GM12892 (cell line): ENCODE data around the gene NIPSNAP2.
"Not testable (repeated sequence)": the region's sequence is repeated elsewhere in the genome, so short reads cannot be mapped to it uniquely, and the experiment has no call there.

Experiments
- DNase-seq: peaks from one replicate; pipeline ENCODE4 v3.0.0; 2011; ENCODE audit not compliant: insufficient read length
- FAIRE-seq: peaks from 2 replicates; lab custom pipeline; 2011; peaks lifted over from hg19 to GRCh38; lab: Jason Lieb, UNC
- POLR2A ChIP-seq: IDR thresholded peaks from 2 replicates; pipeline ENCODE4 v1.6.1; 2011; ENCODE audit warnings: low read depth, low read length, control low read depth
- POLR2AphosphoS5 ChIP-seq: IDR thresholded peaks from 2 replicates; pipeline ENCODE4 v1.6.1; 2011; ENCODE audit warnings: low read depth, low read length, control low read depth
- TAF1 ChIP-seq: IDR thresholded peaks from 2 replicates; pipeline ENCODE4 v1.6.1; 2011; ENCODE audit warnings: low read depth, mild to moderate bottlenecking, control low read depth, low read length, borderline replicate concordance

Gene NIPSNAP2

DNA sequence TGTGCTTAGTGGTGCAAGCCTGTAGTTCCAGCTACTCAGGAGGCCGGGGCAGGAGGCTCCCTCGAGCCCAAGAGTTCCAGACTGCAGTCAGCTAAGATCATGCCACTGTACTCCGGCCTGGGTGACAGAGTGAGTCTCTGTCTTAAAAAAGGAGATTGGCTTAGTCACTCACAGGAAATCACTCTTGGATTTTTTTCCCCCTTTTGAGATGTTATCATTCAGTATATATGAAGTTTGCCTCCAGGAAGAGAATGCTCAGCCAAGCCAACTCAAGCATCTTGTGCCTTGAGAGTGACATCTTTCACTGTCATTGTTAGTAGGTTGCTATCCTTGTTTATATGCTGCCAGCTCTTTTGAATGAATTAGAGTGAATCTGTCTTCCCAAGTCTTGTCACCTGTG, 28.0 kb downstream of the NIPSNAP2 start:
- no peak for FAIRE-seq
- no peak for DNase-seq
- TF ChIP-seq POLR2AphosphoS5 (no peak), POLR2A (no peak), TAF1 (no peak)

DNA sequence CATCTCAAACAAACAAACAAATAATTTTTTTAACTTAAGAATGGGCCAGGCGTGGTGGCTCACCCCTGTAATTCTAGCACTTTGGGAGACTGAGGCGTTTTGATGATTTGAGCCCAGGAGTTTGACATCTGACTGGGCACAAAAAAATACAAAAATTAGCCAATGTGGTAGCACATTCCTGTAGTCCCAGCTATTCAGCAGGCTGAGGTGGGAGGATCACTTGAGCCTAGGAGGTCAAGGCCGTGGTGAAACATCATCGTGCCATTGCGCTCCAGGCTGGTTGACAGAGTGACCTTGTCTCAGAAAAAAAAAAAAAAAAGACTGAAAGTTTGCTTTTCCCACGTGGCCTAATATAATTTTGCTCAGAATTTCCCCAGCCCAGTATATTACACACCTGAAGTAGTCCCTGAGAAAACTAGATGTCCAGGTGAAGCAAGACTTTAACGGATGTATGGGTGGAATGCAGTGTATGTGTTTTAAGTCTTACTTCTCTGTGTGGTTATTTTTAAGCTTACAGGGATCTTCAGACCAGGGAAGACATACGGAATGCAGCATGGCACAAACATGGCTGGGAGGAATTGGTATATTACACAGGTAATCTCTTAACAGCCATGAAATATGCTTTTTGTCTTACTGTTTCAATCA, 32.6 kb downstream of the NIPSNAP2 start:
- TF ChIP-seq POLR2A, result no peak
- no peak for TF ChIP-seq TAF1
- no peak for TF ChIP-seq POLR2AphosphoS5
- DNase-seq (no peak), FAIRE-seq (no peak)

DNA sequence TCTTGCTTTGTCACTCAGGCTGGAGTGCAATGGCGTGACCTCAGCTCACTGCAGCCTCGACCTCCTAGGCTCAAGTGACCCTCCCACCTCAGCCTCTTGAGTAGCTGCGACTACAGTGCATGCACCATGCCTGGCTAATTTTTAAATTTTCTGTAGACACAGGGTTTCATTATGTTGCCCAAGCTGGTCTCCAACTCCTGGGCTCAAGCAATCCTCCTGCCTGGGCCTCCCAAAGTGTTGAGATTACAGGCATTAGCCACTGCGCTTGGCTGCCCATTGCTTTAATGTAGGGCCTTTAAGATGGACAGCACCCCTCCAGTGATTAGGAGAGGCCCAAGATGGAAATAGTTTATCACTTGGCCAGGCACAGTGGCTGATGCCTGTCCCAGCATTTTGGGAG, 39.4 kb downstream of the NIPSNAP2 start:
- FAIRE-seq (no peak), DNase-seq (no peak)
- no peak for TF ChIP-seq POLR2AphosphoS5
- TF ChIP-seq POLR2A, result no peak
- TF ChIP-seq TAF1, result no peak

DNA sequence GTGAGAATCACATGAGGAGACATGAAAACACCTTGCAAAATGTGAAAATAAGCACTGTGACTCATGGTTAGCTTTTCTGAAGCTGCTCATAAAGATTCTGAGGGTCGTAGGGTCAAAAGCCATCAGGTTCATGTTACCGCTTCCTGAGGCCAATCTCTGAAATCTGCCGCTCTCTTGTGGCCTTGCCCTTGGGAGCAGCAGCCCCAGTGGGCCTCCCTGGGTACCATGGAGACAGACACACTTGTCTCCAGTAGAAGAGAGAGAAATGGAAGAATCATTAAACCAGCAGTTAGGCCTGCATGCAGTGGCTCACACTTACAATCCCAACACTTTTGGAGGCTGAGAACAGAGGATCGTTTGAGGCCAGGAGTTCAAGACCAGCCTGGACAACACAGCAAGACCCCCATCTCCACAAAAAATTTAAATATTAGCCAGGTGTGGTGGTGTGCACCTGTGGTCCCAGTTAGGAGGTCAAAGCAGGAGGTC, 42.8 kb downstream of the NIPSNAP2 start:
- FAIRE-seq (no peak), DNase-seq (no peak)
- TF ChIP-seq POLR2AphosphoS5 (no peak), POLR2A (no peak), TAF1 (no peak)

DNA sequence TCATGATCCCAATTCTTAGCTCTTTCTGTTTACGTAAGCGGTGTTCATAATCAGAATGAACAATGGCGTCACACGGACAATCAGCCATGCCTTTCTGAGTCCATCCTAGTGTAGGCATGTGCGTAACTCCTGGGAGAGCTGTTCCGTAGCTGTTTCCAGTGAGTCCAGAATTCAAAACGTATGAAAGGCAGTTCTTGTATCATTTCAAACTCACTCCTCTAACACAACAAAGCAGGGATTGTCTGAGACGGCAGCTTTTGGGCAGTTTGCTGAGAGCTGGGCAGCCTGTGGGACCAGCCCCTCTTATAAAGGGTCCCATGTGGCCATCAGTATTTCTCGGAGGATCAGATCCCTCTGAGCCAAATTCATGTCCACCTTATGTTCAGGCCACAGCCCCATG, 43.5 kb downstream of the NIPSNAP2 start:
- FAIRE-seq, result no peak
- no peak for TF ChIP-seq POLR2AphosphoS5
- TF ChIP-seq TAF1, result no peak
- no peak for TF ChIP-seq POLR2A
- DNase-seq, result no peak

DNA sequence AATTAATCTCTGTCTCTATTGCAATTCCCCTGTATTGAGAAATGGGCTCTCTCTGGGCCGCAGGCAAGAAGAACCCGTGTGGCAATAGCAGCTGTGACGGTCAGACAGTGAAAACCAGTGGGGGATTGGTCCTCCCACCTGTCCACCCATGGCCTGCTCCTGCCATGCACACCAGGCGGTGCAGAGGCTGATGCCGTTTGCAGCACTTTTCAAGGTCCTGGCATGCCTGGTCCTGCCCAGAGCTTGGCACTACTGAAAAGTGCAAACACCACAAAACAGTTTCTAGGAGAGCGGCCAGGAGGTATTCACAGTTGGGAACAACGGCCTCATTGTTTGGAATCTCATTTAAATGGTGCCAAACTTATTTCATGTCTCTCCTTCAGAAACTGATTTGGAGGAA, 45.3 kb downstream of the NIPSNAP2 start:
- no peak for DNase-seq
- FAIRE-seq, result peak; percentile 5

DNA sequence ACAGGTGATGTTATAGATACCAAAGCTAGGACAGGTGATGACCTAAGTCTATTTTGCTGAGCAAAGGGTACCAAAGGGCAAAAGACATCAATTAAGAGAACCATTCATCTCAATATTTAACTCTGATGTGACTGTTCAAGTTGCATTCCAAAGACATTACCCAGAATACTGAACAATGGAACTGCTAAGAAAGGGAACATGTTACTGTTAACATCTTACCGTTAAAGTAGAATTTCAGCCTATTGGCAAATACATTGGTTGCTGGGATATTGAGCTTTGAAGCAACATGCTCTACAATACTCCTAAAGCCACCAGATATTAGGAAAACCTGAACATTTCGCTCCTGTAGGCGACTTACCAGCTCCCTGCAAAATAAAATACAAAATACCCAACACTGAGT, 52.6 kb downstream of the NIPSNAP2 start:
- not testable (repeated sequence) for FAIRE-seq, DNase-seq

More for the DNA sequence above, 45.3 kb downstream of the NIPSNAP2 start:
- TF ChIP-seq POLR2A, result no peak
- no peak for TF ChIP-seq POLR2AphosphoS5
- no peak for TF ChIP-seq TAF1

DNA sequence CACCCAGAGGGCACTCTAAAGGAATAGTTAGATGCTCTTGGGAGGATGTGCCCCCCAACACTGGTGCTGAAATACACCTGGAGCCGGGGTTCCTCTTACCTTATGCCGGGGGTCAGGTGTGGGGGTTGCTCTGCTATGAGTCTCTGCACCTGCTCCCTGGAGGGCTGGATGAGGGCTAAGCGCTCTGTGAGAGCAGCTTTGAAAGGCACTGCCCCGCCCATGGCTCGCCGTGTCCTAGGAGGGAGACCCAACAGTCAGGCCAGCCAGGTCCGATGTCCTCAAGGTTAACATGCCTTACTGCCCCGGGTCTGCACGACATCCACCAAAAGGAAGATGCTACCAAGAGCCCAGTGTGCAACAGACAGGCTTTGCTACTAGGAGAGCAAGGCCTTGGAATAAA, 55.1 kb downstream of the NIPSNAP2 start:
- TF ChIP-seq POLR2A, result no peak
- TF ChIP-seq POLR2AphosphoS5, result no peak
- no peak for TF ChIP-seq TAF1
- FAIRE-seq (no peak), DNase-seq (no peak)

DNA sequence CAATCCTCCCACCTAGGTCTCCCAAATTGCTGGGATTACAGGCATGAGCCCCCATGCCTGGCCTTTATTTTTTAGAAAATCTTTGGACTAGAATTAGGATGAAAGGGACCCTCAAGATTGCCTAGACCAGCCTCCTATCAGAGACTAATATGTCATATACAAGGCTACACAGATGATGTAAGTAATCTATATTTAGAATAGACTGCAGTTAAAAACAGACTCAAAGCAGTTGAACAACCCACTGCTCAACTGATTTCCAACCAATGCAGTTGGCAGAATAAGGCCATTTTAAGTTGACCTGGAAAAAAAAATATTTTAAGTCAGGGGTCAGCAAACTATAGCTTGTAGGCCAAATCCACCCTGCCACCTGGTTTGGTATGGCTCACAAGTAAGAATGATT, 59.1 kb downstream of the NIPSNAP2 start:
- FAIRE-seq, result no peak
- TF ChIP-seq POLR2A, result no peak
- no peak for TF ChIP-seq POLR2AphosphoS5
- TF ChIP-seq TAF1, result no peak
- no peak for DNase-seq

DNA sequence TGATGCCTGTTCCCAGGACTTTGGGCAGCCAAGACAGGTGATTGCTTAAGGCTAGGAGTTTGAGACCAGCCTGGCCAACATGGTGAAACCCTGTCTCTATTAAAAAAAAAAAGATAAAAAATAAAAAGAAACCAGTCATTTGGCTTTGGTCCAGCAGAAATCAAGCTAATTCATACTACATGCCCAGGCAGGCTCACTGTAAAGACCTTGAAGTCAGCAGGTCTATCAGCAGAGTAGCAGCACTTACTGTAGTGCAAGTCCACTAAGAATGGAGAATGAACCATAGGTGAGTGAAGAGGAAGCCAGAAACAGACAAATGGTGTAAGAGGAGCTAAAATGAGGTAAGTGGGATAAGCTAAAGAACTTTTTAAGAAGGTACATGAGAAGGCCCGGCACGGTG, 62.2 kb downstream of the NIPSNAP2 start:
- FAIRE-seq, result no peak
- no peak for DNase-seq

DNA sequence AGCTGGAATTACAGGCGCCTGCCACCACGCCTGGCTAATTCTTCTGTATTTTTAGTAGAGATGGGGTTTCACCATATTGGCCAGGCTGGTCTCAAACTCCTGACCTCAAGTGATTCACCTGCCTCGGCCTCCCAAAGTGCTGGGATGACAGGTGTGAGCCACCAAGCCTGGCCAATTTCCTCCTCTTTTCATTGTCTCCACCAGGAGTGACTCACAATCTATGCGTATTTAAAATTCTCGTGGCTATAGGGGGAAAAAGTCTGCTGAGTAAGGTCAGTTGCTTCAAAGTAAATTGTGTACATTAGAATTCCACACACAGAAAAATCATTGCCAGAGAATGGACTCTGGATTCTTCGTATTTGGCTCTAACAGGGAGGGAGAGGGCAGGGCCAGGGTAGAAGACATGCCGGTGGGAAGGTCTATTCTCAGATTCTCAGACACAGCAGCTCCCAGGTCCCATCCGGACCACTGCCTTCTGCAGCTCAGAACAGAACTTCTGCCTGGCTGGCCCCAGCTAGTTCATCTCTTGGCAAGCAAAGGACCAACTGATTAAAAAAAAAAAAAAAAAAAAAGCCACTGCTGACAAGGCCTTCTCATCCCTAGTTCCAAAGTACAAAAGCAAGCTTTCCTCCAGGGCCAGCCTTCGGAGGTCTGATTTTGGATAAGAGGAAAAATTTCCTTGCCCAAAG, 64.7 kb downstream of the NIPSNAP2 start:
- DNase-seq (no peak), FAIRE-seq (no peak)
- no peak for TF ChIP-seq POLR2AphosphoS5
- no peak for TF ChIP-seq TAF1

More for the DNA sequence above, 62.2 kb downstream of the NIPSNAP2 start:
- no peak for TF ChIP-seq POLR2A
- no peak for TF ChIP-seq POLR2AphosphoS5
- no peak for TF ChIP-seq TAF1

DNA sequence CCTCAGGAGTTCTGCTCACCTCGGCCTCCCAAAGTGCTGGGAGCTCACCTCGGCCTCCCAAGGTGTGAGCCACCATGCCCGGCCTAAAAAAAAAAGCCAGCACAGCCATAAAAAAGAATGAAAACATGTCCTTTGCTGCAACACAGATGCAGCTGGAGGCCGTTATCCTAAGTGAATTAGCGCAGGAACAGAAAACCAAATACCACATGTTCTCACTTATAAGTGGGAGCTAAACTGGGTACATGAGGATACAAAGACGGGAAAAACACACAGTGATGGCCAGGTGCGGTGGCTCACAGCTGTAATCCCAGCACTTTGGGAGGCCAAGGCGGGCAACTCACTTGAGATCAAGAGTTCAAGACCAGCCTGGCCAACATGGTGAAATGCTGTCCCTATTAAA, 66.0 kb downstream of the NIPSNAP2 start:
- no peak for FAIRE-seq

DNA sequence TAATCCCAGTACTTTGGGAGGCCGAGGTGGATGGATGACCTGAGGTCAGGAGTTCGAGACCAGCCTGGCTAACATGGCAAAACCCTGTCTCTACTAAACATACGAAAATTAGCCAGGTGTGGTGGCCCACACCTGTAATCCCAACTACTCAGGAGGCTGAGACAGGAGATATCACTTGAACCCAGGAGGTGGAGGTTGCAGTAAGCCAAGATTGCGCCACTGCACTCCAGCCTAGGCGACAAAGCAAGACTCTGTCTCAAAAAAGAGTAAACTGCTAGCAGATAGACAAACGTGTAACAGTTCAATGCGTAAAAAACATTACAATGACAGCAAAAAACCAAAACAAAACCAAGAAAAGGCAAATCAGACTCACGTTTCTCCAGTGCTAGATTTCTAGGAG, 67.2 kb downstream of the NIPSNAP2 start:
- not testable (repeated sequence) for DNase-seq, FAIRE-seq

More for the DNA sequence above, 66.0 kb downstream of the NIPSNAP2 start:
- no peak for DNase-seq
- TF ChIP-seq TAF1 (no peak), POLR2AphosphoS5 (no peak), POLR2A (no peak)

DNA sequence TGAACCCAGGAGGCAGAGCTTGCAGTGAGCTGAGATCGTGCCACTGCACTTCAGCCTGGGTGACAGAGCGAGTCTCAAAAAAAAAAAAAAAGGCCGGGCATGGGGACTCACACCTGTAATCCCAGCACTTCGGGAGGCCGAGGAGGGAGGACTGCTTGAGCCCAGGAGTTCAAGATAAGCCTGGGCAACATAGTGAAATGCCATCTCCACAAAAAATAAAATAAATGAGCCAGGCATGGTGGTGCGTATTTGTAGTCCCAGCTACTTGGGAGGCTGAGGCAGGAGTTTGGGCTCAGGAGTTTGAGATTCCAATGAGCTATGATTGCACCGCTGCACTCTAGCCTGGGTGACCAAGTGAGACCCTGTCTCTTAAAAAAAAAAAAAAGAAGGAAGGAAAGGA, 68.2 kb downstream of the NIPSNAP2 start:
- not testable (repeated sequence) for FAIRE-seq, DNase-seq
